GM21381 (cell line): Measurements from ENCODE around the gene LYPLAL1.
A peak's percentile ranks its signal among the peaks of the same experiment; 100 is the strongest.
"Not testable (repeated sequence)": the region's sequence is repeated elsewhere in the genome, so short reads cannot be mapped to it uniquely, and the experiment has no call there.

Source experiments
- ATAC-seq: cut with Tn5 transposase; IDR thresholded peaks from one replicate; pipeline ENCODE4 v1.9.1; 2021; ENCODE audit warnings: mild to moderate bottlenecking, moderate library complexity; ENCODE audit not compliant: unreplicated experiment

The LYPLAL1 gene

DNA sequence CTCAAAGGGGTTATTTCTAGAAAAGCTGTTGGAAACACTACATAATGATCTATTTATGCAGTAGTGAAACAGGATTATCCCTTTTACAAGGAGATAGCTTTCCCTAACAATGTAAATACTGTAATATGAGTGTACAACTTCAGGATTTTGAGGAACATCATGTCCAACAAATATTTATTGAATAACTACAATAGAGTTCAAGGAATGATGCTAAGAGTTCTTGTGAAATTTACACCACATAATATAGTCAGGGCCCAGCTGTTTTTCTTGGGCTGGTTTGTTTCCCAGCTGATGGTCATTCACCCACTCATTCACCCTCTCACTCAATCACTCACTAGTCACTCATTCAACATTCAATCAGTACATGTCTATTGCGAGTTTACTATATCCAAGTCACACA is 12.3 kb upstream of the LYPLAL1 start:
- ATAC-seq, result no peak

DNA sequence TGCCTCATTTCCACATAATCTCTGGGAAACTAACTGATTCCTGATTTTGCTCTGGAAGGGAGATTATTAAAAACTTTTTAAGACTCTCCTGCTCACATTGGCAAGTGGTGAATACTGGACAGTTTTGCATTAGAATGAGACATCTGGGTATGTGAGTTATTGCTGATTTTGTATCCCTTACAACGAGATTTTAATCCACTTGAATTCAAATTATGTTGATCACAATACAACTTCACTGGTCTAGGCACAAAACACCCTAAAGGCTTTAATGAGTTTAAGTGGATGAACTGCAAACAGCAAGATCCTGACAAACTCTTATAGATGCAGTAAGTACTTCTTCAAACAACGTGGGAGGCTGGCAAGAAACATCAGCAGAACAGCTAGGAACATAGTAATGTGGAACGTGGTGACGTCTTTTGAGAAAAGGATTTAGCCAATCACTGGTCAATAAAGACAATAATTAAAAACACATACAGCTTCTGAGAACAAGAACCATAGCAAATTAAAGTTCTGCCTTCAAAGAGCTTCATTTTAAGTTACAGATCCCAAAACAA is 10.2 kb upstream of the LYPLAL1 start:
- ATAC-seq, result no peak

DNA sequence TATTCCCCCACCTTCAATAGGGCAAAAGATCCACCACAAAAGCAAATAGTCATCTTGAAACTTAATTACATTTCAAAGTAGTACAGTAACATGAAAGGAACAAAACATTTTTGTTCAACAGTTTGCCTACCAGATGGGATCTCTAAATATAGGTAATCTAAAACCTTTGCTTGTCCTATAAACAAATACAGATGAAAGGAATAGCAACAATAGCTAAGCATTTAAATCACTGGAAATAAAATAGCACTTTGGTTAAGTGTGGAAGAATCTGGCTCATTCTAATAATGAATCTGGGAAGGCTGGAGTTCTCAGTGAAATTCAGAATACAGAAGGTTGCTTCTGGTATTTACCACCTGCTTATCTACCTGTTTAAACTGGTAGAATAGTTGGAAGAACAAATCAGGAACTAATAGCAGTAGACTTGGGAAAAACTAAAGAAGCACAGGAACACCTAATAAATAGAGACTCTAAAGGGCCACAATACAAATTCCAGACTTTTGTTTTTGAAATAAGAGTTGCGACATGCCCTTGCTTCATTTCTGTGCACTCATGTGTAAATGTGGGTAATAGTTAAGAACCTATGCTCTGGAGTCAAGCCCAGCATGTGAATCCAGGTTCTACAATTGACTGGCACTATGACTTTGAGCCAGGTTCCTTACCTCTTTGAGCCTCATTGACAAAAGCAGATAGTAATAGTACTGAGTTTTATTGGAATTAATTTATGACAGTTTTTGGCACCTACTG is 2.3 kb upstream of the LYPLAL1 start:
- no peak for ATAC-seq

DNA sequence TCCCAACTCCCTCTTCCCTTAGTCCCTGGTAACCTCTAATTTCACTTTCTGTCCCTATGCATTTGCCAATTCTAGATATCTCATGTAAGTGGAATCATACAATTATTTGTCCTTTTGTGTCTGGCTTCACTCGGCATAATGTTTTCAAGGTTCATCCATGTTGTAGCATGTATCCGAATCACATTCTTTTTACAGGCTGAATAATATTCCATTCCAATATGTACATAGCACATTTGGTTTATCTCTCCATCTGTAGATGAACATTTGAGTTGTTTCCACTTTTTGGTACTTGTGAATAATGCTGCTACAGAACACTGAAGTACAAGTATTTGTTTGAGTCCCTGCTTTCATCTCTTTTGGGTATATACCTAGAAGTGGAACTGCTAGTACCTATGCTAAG is 857 bp upstream of the LYPLAL1 start:
- ATAC-seq, result no peak

DNA sequence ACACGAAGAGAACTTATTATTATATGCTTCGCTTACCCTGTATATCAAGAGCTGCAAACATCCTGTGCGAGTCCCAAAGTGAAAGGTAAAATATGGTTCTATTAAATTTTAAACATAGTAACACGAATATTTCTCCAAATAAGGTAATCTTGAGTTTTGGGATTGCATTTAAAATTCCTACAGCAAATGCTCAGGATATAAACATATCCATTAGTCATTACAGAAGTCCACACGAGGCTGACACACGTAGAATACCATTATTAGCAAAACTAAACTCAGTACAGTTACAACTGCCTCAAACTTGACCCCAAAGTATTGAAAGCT is 282 bp upstream of the LYPLAL1 start:
- ATAC-seq, result peak; percentile 1

DNA sequence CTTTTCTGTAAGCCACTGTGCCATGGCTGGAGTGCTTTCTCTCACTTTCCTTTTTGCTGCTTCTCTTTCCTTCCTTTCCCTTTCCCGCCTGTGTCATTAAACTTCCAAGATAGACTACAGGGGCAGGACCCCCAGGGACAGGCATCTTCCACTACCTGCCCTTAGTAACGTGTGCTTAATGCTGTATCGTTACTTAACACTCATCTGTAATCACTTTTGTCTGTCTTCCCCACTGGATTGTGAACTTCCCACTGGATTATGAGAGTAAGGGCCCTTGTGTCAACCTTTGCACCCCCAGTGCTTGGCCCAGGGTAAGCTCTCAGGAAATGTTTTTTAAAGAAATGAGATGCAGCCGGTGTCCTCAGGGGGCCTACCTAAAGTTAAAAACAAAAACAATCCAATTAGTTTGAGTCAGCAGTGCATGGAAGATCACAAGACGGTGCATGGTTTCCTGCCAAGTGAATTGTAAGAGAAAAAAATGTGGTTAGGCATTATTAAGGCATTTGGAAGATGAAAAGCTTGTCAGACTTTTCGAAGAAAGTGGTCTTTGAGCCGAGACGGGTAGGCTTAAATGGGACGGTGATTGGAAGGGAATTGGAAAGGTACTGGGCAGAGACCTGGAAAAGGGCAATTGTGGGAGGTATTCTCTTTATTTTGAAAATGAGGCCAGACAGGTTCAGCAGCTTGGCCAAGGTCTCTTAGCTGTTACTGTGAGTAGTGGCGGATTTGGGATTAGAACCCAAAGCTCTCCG is 958 bp downstream of the LYPLAL1 start:
- no peak for ATAC-seq

DNA sequence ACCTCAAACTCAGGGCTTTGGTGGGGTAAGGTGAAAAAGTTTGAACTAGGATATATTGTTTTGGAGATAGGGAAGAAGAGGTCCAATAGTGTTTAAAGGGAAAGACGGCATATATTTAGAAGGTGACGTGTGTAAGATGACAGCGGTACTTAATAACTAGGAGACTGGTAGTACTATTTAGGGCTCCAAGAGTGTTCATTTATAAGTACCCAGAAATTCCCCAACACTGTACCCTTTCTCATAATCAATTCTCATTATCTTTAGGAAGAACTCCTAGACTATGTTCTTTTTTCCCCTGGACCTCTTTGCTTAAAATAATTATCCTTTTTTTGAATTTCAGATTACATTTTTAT is 1.5 kb downstream of the LYPLAL1 start:
- ATAC-seq, result no peak

DNA sequence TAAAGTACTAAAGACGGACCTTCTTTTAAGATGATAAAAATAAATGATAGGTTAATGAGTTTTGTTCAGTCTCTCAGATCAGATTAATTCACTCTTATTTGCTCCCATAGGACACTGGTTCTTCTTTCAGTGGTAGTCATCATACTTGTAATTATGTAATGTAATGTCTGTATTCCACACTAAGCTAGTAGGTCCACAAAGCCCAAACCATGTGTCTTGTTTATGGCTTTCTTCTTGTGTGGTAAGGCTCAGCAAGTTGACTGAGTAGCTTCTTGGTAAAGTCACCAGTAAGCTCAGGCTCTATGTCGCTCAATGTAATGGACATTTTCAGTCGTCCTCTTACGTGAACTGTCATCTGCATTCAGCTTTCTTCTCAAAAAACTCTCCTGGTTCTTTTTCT is 2.5 kb downstream of the LYPLAL1 start:
- ATAC-seq, result no peak

DNA sequence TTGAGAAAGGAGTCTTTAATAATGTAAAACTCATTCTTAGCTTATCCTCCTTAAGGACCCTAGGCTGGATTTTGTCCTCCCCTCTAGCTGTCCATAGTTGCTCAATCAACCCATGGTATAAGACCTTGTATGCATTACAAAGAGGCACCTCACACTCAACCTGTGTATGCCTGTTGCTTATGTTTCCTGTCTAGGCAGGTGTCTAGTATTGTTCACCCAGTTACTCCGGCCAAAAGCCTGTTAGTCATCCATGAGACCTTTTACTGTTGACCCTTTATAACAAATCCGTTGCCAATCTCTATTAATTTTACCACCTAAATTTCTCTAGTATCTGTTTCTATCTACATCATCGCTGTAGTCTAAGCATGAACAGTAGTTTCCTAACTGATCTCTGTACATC is 3.7 kb downstream of the LYPLAL1 start:
- peak; percentile 37 for ATAC-seq

DNA sequence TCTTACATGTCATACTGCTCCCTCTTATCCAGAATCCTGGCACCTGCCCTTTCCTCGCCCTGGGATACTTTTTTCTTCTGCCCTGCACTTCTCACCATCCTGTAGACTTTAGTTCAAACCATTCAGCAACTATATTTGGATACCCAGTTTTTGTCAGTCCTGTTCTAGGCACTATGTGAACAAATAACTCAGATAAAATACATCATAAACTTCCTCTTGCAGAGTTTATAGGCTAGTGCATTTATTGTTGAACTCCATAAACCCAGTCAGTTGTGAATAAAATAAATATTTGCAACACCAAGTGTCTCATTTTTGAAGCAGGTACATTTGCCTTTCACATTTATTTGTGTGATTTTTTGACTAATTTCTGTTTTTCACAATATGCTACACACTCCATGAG is 4.3 kb downstream of the LYPLAL1 start:
- ATAC-seq, result no peak

DNA sequence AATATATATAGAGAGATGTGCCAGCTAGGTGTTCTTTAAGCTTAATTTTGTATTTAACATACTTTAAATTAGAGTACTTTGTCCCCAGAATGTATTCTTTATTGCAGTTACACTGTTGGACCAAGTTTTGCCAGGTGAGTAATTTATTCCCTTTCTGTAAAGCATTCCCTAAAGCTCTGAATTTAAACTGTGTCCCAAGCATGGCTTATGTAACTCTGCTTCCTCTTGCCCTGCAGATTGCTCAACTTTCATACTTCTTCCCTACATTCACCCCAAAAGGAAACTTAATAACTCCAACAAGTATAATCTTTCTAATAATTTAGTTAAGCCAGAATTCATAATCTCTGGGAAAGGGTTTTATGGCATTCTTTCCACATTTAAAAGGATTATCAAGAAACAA is 5.6 kb downstream of the LYPLAL1 start:
- no peak for ATAC-seq

DNA sequence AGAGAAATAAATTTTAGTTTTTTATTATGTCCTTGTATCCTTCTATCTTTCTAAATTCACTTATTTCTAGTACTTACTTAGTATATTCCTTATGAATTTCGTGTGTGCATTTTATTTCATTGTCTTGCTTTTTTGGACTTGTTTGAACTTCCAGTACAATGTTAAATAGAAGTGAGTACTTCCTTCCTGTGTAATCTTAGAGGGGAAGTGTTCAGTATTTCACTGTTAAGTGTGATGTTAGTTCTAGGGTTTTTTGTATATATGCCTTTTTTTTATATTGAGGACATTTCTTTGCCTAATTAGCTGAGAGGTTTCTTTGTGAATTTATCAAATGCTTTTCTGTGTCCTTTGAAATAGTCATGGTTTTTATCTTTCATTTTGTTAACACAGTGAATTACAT is 10.7 kb downstream of the LYPLAL1 start:
- no peak for ATAC-seq

DNA sequence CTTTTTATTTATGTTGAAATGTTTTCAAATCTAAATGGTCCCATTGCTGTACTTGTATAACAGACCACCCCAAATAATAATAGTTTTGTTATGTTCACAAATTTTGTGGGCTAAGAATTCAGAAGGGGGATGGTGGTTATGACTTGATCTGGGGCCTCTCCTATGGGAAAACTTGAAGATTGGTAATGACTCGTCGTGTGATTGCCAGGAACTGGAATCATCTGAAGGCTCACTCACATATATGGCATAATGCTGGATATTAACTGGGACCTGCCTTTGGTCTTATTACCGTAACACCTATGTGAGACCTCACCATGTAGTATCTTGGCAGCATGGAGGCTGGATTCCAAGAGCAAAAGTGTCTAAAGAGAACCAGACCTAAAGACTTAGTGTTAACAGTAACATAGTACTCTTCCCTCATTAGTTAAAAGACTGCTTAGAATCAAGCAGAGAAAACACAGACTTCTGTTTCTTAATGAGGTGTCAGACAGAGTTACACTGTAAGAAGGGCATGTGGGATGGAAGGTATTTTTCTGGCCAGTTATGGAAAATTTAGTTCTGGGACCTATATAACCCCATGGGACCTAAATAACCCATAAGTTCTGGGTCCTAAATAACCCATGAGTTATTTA is 11.9 kb downstream of the LYPLAL1 start:
- no peak for ATAC-seq

DNA sequence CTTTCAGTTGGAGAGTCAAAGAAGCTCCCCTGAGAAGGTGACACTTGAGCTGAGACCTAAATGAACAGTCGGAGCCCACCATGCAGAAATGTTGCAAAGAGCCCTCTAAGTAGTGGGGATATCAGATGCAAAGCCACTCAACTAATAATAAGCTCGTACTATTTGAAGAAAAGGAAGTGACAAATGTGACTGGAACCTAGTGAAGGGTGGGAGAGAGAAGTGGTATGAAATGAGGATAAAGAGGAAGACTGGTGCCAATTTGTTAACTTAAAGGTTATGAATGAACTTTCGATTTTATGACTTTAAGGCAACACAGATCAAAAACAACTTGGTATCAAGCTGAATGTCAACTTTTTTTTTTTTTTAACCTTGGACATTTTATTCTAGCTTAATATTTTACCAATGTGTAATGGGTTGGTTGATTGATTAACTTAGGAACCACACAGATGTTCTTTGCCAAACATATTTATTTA is 14.7 kb downstream of the LYPLAL1 start:
- peak; percentile 50 for ATAC-seq

DNA sequence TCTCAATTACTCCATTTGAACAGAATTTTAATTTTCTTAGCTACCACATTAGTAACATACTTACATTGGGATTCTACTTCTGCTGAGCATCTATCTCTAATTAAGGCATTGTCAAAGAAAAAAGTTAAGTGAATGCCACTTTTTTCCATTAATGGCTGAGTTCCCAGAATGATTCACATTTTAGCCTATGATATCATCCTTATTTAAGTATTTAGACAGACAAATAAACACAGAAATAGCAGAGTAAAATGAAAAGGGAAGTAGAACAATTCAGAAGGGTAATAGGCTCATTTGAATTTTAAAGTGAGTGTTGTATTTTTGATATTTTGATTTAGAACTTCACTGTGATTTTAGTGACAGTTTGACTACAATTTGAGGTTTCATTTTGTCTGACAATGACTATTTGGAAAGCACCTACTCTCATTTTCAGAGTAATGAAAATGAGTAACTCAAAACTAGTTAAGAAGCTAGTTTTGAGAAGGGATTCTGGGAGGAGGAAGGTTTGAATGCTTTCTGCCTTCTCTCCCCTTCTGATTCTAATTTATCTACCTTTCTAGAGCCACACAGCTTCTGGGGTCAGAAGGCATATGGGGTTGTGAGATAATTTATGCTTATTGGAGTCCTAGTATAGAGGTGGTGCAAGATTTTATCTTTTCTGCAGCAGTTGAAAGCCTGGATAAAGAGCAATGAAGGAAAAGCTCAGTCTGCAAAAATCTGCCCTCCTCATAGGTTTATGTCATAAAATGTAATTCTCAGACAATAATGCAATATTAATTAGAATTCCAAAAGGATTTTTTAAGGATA is 15.5 kb downstream of the LYPLAL1 start:
- peak; percentile 68 for ATAC-seq

DNA sequence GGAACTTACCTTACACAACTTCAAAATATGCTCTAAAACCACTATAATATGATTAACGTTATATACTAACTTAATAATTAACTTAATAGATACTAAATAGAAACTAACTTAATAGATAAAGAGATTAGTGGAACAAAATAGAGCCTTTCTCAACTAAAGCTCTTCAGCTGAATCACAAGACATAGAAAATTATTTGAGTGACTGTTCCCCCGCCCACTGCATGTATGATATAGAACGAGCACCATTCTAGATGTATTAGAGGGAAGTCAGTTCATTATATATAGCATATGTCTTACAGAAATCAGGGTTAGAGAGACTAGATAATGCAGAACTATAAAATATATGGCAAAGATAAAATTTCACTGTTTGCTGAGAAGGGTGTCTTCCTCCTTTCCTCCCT is 16.3 kb downstream of the LYPLAL1 start:
- ATAC-seq, result no peak

DNA sequence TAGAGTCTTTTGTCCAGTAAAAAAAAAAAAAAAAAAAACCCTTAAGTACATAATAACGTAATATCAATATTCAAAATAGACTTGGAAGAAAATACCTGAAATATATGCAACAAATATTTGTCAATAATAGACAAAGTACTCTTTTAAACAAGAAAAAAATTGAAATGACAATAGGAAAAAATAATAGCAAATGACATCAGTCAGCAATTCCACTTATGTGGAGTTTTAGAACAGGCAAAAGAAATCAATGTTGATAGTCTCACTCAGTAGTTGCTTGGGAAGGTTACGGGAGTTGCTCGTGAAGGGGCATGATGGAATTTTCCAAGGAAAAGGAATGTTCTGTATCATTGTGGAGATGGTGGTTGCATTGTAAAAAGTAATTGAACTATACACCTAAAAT is 16.9 kb downstream of the LYPLAL1 start:
- no peak for ATAC-seq

DNA sequence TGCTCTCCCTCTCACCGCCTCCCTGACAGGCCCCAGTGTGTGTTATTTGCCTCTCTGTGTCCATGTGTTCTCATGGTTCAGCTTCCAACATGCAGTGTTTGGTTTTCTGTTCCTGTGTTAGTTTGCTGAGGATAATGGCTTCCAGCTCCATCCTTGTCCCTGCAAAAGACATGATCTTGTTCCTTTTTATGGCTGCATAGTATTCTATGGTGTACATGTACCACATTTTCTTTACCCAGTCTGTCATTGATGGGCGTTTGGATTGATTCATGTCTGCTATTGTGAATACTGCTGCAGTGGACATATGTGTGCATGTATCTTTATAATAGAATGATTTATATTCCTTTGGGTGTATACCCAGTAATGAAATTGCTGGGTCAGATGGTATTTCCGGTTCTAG is 22.2 kb downstream of the LYPLAL1 start:
- not testable (repeated sequence) for ATAC-seq

DNA sequence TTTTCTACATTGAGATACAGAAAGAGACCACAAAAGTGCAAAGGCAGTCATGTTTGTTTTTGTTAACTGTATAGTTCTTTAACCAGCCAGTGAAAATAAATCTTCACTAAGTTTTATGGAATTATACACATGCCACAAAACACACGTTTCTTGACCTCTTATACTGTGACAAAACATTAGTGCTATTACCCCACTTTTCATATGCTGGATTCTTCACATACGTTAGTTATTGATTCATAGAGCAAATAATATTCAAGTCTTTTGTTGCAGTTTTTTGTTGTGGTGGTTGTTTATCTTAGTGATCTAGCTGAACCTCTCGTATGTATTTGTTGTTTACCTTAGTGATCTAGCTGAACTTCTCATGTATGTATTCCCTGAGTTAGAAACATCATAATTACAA is 28.0 kb downstream of the LYPLAL1 start:
- no peak for ATAC-seq

DNA sequence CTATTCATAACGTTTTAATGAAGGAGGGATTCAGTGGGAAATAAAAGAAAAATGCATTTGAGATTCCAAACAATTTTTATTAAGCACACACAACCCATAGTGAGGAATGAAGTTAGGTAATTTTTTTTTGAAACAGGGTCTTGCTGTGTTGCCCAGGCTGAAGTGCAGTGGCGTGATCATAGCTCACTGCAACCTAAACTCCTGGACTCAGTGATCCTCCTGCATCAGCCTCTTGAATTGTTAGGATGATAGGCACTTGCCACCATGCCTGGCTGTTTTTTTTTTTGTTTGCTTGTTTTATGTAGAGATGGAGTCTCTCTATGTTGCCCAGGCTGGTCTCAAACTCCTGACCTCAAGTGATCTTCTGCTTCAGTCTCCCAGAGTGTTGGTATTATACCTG is 28.9 kb downstream of the LYPLAL1 start:
- ATAC-seq, result no peak

DNA sequence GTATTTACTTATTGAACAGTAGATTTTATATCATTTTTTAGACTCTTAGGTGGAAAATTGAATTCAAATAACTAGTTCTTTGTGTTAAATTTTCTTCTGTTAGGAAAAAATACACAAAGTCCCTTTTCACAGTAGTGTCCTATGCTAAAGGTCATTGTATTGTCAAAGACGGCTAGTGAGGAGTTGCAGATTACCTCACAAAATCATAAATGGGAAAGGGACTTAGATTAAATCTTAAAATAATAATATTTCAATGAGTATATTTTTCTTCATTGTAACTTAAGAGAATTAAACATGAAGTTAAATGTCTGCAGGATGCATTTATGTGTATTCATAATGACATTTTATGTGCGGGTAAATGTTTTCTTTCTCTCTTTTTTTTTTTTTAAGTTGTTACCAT is 32.7 kb downstream of the LYPLAL1 start:
- ATAC-seq, result no peak
